Omental fat pad (tissue), 4 donors: ENCODE measurements around the gene PSORS1C2. TPM values are rescaled to one million over a fixed set of nuclear protein-coding genes. Genes with fewer than 3 reads are reported as not detected.

Source experiments
- ATAC-seq: fragments of 150-250 bp; one replicate; pipeline ENCODE4 v1.9.1; 2016; ENCODE audit warnings: mild to moderate bottlenecking, moderate library complexity; ENCODE audit not compliant: low FRiP score
- DNase-seq: peaks from one replicate; pipeline ENCODE4 v3.0.0-alpha.2; 2019; ENCODE audit warnings: low spot score
- CTCF ChIP-seq, 3 donors: fragments of 450-650 bp; IDR thresholded peaks; one replicate each; pipeline ENCODE4 v1.5.1; 2016 to 2017; ENCODE audit warnings: antibody characterized with exemption in 3 of 3, mild to moderate bottlenecking in 3 of 3, moderate library complexity in 2 of 3
- total RNA-seq, 4 donors: library from RNA; depleted of rRNA; stranded (reverse); fragments of >200 nt; gene quantifications; one replicate each; pipeline ENCODE4 v1.1.0, GENCODE V29; 2016

Gene PSORS1C2
- total RNA-seq, 4 donors from 2014 or later, result not detected

- TF ChIP-seq CTCF (IDR thresholded peaks at IDR 0.05), result no peak
- DNase-seq, result no peak
These were observed 5.6 kb upstream of the PSORS1C2 start for GRCh38 chr6:31144296-31144969.

DNA sequence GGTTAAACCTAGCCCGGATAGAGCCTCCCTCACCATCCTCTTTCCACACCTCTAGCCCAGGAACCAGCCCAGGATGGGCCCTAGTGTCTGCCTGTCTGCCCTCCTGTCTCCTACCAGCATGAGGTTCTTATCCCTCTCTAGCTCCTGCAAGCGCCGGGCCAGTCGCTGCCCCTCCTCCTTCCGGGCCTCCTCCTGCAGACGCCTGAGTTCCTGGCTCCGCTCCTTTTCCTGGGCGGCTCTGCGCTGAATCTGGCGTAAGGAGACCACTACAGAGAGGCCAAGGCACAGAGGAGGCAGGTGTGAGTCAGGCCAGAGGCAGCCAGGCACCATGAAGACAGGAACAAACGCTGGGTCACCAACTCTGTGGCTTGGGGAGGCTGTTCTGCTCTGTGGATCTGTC lies 4.3 kb upstream of the PSORS1C2 start:
- TF ChIP-seq CTCF (IDR thresholded peaks at IDR 0.05), result no peak
- no peak for DNase-seq
- ATAC-seq, result peak; percentile 65

More at GRCh38 chr6:31144296-31144969, 5.6 kb upstream of the PSORS1C2 start:
- no peak for ATAC-seq

DNA sequence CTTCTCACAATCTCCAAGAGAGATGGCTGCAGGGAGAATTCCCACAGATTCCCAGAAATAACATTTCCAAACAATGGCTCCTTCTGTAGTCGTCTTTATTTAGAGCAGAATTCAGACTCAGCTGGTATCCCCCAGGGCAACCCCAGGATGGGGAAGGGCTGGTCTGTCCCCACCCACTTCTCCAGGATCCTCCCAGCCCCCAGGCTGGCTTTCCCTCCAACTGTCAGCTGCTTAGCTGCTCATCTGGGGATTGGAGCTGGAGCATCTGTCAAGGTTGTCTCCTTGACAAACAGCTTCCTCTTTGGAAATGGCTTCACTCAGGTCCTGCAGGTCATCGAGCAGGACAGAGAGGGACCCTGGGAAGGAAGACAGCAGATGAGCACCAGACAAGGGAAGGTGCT lies 3.5 kb upstream of the PSORS1C2 start:
- ATAC-seq (no peak), DNase-seq (no peak)
- TF ChIP-seq CTCF (IDR thresholded peaks at IDR 0.05), result no peak

DNA sequence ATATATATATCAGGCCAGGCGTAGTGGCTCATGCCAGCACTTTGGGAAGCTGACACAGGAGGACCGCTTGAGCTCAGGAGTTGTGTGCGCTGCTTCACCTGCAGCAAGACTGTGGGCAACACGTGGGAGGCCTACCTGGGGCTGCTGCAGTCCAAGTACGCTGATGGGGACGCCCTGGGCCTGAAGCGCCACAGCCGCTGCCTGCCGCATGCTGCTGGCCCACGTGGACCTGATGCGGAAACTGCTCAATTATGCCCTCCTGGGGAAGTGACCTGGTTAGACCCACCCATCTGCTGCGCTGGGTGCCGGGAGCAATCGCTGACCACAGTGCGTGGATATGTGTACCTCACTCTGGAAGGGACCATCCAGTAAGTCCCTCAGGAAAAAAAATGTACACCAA lies 1.8 kb upstream of the PSORS1C2 start:
- no peak for TF ChIP-seq CTCF (IDR thresholded peaks at IDR 0.05)
- DNase-seq, result no peak
- ATAC-seq, result no peak

DNA sequence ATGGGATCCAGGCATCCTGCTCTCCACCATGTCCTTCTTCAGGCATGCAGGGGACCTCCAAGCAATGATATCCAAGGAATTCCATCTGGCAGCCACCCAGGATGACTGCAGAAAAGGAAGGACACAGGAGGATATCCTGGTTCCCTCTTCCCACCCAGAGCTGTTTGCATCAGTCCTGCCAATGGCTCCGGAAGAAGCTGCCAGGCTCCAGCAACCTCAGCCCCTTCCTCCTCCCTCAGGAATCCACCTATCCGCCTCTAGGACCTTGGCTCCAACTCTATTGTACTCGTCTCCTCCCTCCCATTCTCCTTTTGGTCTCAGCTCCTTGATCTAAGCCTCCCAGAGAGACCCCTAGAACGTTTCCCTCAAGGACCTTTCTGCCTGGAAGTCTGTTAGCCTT lies 733 bp upstream of the PSORS1C2 start:
- no peak for ATAC-seq
- DNase-seq, result no peak
- no peak for TF ChIP-seq CTCF (IDR thresholded peaks at IDR 0.05)

- DNase-seq (no peak), ATAC-seq (no peak)
- TF ChIP-seq CTCF (IDR thresholded peaks at IDR 0.05), result no peak
These were observed 3.2 kb downstream of the PSORS1C2 start for GRCh38 chr6:31135710-31136109.

DNA sequence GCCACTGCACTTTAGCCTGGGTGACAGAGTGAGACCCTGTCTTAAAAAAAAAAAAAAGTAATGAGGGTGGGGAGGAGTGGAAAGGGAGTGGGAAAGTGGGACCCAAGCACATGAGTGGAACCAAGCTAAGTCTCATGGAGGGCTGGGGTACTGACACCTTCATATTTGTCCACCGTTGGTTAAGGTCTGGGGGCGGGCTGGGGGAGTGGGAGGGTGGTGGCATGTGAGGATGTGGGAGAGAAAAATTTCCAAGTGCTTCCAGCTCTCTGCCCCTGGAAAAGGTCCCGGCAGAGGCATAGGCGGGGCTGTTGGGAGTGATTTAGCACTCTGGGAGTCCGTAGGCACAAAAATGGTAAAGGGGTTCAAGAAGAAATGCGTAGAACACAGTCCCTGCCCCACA lies 6.1 kb downstream of the PSORS1C2 start:
- DNase-seq, result no peak
- no peak for ATAC-seq
- TF ChIP-seq CTCF (IDR thresholded peaks at IDR 0.05), result no peak
